Hepatocyte (in vitro differentiated cells): ENCODE results near the gene BMPR1A. TPM values are rescaled to one million over a fixed set of nuclear protein-coding genes. Genes with fewer than 3 reads are reported as not detected.

Source experiments
- DNase-seq: peaks from one replicate; pipeline ENCODE4 v3.0.0-alpha.2; 2016; ENCODE audit warnings: low spot score
- H2AFZ ChIP-seq: fragments of 200-600 bp; sonication (generic); 2 replicates; pipeline ENCODE4 v1.6.0; 2016; ENCODE audit warnings: antibody characterized with exemption, mild to moderate bottlenecking
- H3K27ac ChIP-seq: fragments of 200-600 bp; sonication (generic); 2 replicates; pipeline ENCODE4 v1.5.1; 2016; ENCODE audit warnings: mild to moderate bottlenecking
- H3K27me3 ChIP-seq: fragments of 200-600 bp; sonication (generic); 2 replicates; pipeline ENCODE4 v1.6.1; 2016
- H3K36me3 ChIP-seq: fragments of 200-600 bp; sonication (generic); replicated peaks from 2 replicates; pipeline ENCODE4 v1.5.1; 2016; ENCODE audit warnings: low read depth; ENCODE audit not compliant: insufficient read depth
- H3K4me1 ChIP-seq: fragments of 200-600 bp; sonication (generic); 2 replicates; pipeline ENCODE4 v1.5.1; 2016; ENCODE audit warnings: mild to moderate bottlenecking, moderate library complexity; ENCODE audit not compliant: insufficient read depth
- H3K4me2 ChIP-seq: fragments of 200-600 bp; sonication (generic); 2 replicates; pipeline ENCODE4 v1.6.0; 2016
- H3K4me3 ChIP-seq: fragments of 200-600 bp; sonication (generic); 2 replicates; pipeline ENCODE4 v1.5.1; 2016; ENCODE audit warnings: mild to moderate bottlenecking
- H3K79me2 ChIP-seq: fragments of 200-600 bp; sonication (generic); 2 replicates; pipeline ENCODE4 v1.6.0; 2017; ENCODE audit warnings: mild to moderate bottlenecking
- H3K9me2 ChIP-seq: fragments of 200-600 bp; sonication (generic); replicated peaks from 2 replicates; pipeline ENCODE4 v1.6.0; 2017; ENCODE audit warnings: mild to moderate bottlenecking; ENCODE audit not compliant: insufficient read depth
- H3K9me3 ChIP-seq: fragments of 200-600 bp; sonication (generic); 2 replicates; pipeline ENCODE4 v1.5.1; 2016; ENCODE audit warnings: low read depth, mild to moderate bottlenecking
- H4K20me1 ChIP-seq: fragments of 200-600 bp; sonication (generic); 2 replicates; pipeline ENCODE4 v1.6.0; 2016; ENCODE audit warnings: mild to moderate bottlenecking; ENCODE audit not compliant: insufficient read depth, poor library complexity, severe bottlenecking
- EZH2 ChIP-seq: fragments of 200-600 bp; sonication (generic); IDR thresholded peaks from 2 replicates; pipeline ENCODE4 v1.6.1; 2016; ENCODE audit warnings: antibody characterized with exemption, mild to moderate bottlenecking, borderline replicate concordance
- EZH2phosphoT487 ChIP-seq: fragments of 200-600 bp; sonication (generic); IDR thresholded peaks from one replicate; pipeline ENCODE4 v1.6.1; 2018; ENCODE audit warnings: antibody characterized with exemption, mild to moderate bottlenecking, low read depth, moderate library complexity; ENCODE audit not compliant: unreplicated experiment, severe bottlenecking
- WGBS: methylation state at CpG from one replicate; pipeline ENCODE4 v1.1.6; 2016; ENCODE audit warnings: low lambda C conversion rate; ENCODE audit errors: missing lambda C conversion rate; 5-methylcytosine and 5-hydroxymethylcytosine counted together
- polyA plus RNA-seq: library from polyadenylated mRNA; unstranded; fragments of >200 nt; fragmentation: Nextera tagmentation; extraction: Ambion mirVana; gene quantifications from 2 replicates; pipeline ENCODE4 v1.2.1, GENCODE V29; 2016
- total RNA-seq: library from RNA; depleted of rRNA; stranded (reverse); fragments of >200 nt; gene quantifications from 2 replicates; pipeline ENCODE4 v1.2.3, GENCODE V29; 2014
- TF ChIP-seq, protein P1 (sequence below): fragments of 200-600 bp; sonication (generic); IDR thresholded peaks from 2 replicates; pipeline ENCODE4 v1.5.1; 2016; ENCODE audit warnings: antibody characterized with exemption, mild to moderate bottlenecking; ENCODE audit not compliant: poor library complexity

Gene BMPR1A
- total and polyA plus RNA-seq, 2 experiments from 2014 or later: 25.1 to 58.0 TPM

DNA sequence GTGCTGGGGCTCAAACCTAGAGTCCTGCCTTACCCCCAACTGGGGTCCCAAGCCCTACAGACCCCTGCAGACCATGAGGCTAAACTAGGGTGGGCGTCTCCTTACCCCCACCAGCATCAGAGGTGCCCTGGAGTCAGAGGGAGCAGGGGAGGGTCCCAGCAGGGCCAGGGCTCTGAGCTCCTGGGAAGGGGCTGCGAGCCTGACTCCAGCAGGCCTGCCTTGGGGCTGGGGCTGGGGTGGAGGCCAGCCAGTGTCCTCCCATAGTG lies 203.3 kb downstream of the BMPR1A start:
- H3K9me3 ChIP-seq: no peaks in the 10 kb centered on the region
- H4K20me1 ChIP-seq: no peaks in the 10 kb centered on the region
- peak overlapping the region; percentile 56 for H3K4me2 ChIP-seq
- H3K4me1 ChIP-seq: peaks cover 26% of the 10 kb centered on the region
- no peaks in the 10 kb centered on the region for H3K79me2 ChIP-seq
- H2AFZ ChIP-seq: no peak overlapping the region
- WGBS: 97% methylated on average over 2 of the region's 2 CpGs
- TF ChIP-seq EZH2: no peak
- TF ChIP-seq, protein P1, sequence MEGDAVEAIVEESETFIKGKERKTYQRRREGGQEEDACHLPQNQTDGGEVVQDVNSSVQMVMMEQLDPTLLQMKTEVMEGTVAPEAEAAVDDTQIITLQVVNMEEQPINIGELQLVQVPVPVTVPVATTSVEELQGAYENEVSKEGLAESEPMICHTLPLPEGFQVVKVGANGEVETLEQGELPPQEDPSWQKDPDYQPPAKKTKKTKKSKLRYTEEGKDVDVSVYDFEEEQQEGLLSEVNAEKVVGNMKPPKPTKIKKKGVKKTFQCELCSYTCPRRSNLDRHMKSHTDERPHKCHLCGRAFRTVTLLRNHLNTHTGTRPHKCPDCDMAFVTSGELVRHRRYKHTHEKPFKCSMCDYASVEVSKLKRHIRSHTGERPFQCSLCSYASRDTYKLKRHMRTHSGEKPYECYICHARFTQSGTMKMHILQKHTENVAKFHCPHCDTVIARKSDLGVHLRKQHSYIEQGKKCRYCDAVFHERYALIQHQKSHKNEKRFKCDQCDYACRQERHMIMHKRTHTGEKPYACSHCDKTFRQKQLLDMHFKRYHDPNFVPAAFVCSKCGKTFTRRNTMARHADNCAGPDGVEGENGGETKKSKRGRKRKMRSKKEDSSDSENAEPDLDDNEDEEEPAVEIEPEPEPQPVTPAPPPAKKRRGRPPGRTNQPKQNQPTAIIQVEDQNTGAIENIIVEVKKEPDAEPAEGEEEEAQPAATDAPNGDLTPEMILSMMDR: no peak
- TF ChIP-seq EZH2phosphoT487: no peak
- H3K9me2 ChIP-seq: no peaks in the 10 kb centered on the region
- no peaks in the 10 kb centered on the region for H3K27me3 ChIP-seq
- DNase-seq: no peak
- H3K27ac ChIP-seq: no peak overlapping the region
- H3K4me3 ChIP-seq: no peak overlapping the region
- no peaks in the 10 kb centered on the region for H3K36me3 ChIP-seq

DNA sequence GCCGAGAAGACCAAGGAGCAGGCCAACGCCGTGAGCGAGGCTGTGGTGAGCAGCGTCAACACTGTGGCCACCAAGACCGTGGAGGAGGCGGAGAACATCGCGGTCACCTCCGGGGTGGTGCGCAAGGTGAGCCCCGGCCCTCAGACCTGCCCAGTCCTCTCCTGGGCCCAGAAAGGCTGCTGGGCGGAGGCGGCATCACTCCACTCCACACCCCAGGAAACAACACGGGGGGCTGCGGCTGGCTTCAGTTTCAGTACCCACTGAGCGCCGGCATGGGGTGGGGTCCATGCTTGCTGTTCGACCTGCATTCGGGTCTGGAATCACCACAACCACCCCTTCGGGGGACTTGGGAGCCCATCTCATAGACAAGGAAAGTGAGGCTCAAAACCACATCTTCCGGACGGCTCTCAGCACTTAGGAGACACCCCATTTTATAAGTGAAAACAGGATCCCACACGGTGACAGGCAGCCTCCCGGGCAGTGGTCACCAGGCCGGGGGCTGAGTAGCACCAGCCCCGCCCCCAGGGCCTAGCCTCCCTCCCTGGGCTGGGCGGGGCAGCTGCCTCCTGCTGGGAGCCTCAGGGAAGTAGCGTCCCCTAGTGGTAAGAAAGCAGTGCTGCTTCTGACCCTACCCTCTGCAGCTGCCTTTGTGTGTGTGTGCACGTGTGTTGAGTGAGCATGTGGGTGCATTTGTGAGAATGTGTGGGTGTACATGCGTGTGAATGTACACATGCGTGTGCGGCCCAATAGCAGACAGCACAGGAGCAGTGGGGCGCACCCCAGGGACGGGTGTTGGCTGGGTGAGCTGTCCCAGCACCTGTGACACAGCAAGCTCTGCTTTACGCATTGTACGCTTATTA lies 203.8 kb downstream of the BMPR1A start:
- WGBS: 80% methylated on average over 37 of the region's 37 CpGs
- Histone ChIP-seq H3K36me3 (no peaks in the 10 kb centered on the region), H3K9me3 (no peaks in the 10 kb centered on the region), H3K4me3 (no peak overlapping the region), H3K27ac (no peak overlapping the region), H3K79me2 (no peaks in the 10 kb centered on the region), H3K27me3 (no peaks in the 10 kb centered on the region), H3K4me1 (peaks cover 20% of the 10 kb centered on the region), H3K4me2 (no peak overlapping the region), H3K9me2 (no peaks in the 10 kb centered on the region), H2AFZ (no peak overlapping the region), H4K20me1 (no peaks in the 10 kb centered on the region)
- TF ChIP-seq, protein P1: peak; percentile 71
- TF ChIP-seq EZH2: no peak
- peak; percentile 84 for DNase-seq

DNA sequence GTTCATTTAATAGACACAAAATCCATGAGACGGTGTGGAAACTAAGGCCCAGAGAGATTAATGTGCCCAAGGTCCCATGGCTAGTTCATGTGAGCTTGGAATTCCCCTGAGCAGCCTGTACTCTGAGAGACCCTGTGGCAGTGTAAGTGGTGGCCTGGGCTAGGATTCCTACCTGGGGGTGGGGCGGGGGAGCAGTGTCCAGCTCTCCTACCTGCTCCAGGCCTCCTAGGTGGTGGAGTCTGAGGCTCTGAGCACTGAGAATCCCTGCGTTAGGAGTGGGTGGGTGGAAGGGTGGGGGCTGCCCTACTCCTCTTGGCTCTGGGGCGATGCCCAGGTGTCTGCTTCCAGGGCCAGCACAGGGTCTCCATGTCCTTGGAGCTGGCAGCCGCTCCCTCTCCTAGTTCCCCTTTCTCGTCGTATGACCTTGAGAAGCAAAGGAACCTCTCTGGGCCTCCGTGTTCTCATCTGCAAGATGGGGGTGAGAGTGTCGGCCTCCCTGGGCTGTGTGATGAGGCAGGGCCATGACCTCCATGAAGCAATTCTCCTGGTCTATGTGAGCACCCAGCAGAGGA lies 204.5 kb downstream of the BMPR1A start:
- no peak overlapping the region for H2AFZ ChIP-seq
- no peak overlapping the region for H3K27ac ChIP-seq
- DNase-seq: no peak
- H4K20me1 ChIP-seq: no peaks in the 10 kb centered on the region
- H3K36me3 ChIP-seq: no peaks in the 10 kb centered on the region
- TF ChIP-seq EZH2phosphoT487: no peak
- no peak for TF ChIP-seq EZH2
- TF ChIP-seq, protein P1: no peak
- peaks cover 16% of the 10 kb centered on the region for H3K4me1 ChIP-seq
- H3K4me3 ChIP-seq: no peak overlapping the region
- no peaks in the 10 kb centered on the region for H3K79me2 ChIP-seq
- no peaks in the 10 kb centered on the region for H3K9me3 ChIP-seq
- no peak overlapping the region for H3K4me2 ChIP-seq
- no peaks in the 10 kb centered on the region for H3K9me2 ChIP-seq
- no peaks in the 10 kb centered on the region for H3K27me3 ChIP-seq
- WGBS: 95% methylated on average over 8 of the region's 9 CpGs
